ENCODE measurements around the gene PAGE2B.

Gene PAGE2B, protein sequence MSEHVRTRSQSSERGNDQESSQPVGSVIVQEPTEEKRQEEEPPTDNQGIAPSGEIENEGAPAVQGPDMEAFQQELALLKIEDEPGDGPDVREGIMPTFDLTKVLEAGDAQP

DNA sequence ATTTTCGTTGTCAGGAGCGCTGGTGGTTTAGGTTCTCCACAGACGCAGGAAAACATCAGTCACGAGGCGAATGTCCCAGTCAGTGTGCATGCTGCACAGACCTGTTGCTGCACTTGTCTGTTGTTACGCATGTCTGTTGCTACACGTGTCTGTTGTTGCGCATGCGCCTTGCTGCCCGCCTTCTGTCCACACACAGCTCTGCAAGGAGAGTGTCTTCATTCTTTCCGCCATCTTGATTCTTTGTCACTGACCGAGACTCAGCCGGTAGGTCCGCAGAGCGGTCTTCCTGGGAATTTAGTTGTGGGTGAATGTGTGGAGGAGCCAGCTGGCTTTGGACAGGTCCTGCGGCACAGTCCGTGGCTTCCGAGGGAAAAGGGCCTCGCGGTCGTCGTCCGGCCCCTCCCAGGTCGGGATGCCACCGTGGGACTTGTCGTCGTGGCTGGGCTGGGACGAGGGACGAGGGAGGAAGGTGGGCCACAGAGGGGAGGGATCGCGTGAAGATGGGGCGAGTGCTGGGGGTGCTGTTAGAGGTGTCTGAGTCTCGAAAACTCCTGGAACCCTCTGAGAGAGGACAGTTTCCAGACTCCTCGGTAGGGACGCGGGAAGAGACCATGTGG, at the start of gene PAGE2B:
TSS of gene PAGE2B (plus strand) at position 180 of the 617 bp plus-strand sequence. CDS start 1,012 bp downstream, outside the sequence.
- H3K9me3 Mint-ChIP-seq: peaks cover 14% of the 10 kb centered on the region
- H3K27ac Mint-ChIP-seq: no peak within 1 kb of the TSS
- no peaks in the 10 kb centered on the region for H3K4me1 Mint-ChIP-seq
- H3K27me3 Mint-ChIP-seq (ENCODE audit: low read depth): no peaks in the 10 kb centered on the region
- no peak within 1 kb of the TSS for H3K4me3 Mint-ChIP-seq
- TF ChIP-seq CTCF (IDR thresholded peaks at IDR 0.05; ENCODE audit: unreplicated experiment in 3 of 3): no peak
- no peaks in the 10 kb centered on the region for H3K36me3 Mint-ChIP-seq (ENCODE audit: low read depth)

- Mint-ChIP-seq H3K36me3 (ENCODE audit: low read depth) (no peaks in the 10 kb centered on the region), H3K4me1 (no peaks in the 10 kb centered on the region), H3K27ac (no peak overlapping the region), H3K9me3 (peaks cover 10% of the 10 kb centered on the region), H3K27me3 (ENCODE audit: low read depth) (peaks cover 3% of the 10 kb centered on the region), H3K4me3 (no peak overlapping the region)
- TF ChIP-seq CTCF (IDR thresholded peaks at IDR 0.05; ENCODE audit: unreplicated experiment in 3 of 3): no peak
These were observed 48.7 kb upstream of the PAGE2B start for GRCh38 chrX:55026143-55026542.

- Mint-ChIP-seq H3K4me3 (no peak overlapping the region), H3K27ac (no peak overlapping the region), H3K27me3 (ENCODE audit: low read depth) (peaks cover 3% of the 10 kb centered on the region), H3K9me3 (peaks cover 10% of the 10 kb centered on the region), H3K36me3 (ENCODE audit: low read depth) (no peaks in the 10 kb centered on the region), H3K4me1 (no peaks in the 10 kb centered on the region)
- no peak for TF ChIP-seq CTCF (IDR thresholded peaks at IDR 0.05; ENCODE audit: unreplicated experiment in 3 of 3)
These were observed 48.0 kb upstream of the PAGE2B start for GRCh38 chrX:55026840-55027239.

- Mint-ChIP-seq H3K4me3 (no peak overlapping the region), H3K36me3 (ENCODE audit: low read depth) (no peaks in the 10 kb centered on the region), H3K9me3 (peaks cover 10% of the 10 kb centered on the region), H3K27ac (no peak overlapping the region), H3K27me3 (ENCODE audit: low read depth) (peaks cover 3% of the 10 kb centered on the region), H3K4me1 (peaks cover 4% of the 10 kb centered on the region)
- no peak for TF ChIP-seq CTCF (IDR thresholded peaks at IDR 0.05; ENCODE audit: unreplicated experiment in 3 of 3)
These were observed 46.8 kb upstream of the PAGE2B start for GRCh38 chrX:55028040-55028439.

GRCh38 chrX:55028611-55029010, 46.2 kb upstream of the PAGE2B start:
- H3K27ac Mint-ChIP-seq: no peak overlapping the region
- no peak for TF ChIP-seq CTCF (IDR thresholded peaks at IDR 0.05; ENCODE audit: unreplicated experiment in 3 of 3)
- H3K27me3 Mint-ChIP-seq (ENCODE audit: low read depth): peaks cover 3% of the 10 kb centered on the region
- H3K36me3 Mint-ChIP-seq (ENCODE audit: low read depth): no peaks in the 10 kb centered on the region
- H3K4me3 Mint-ChIP-seq: no peak overlapping the region
- peaks cover 9% of the 10 kb centered on the region for H3K4me1 Mint-ChIP-seq
- peaks cover 10% of the 10 kb centered on the region for H3K9me3 Mint-ChIP-seq

DNA sequence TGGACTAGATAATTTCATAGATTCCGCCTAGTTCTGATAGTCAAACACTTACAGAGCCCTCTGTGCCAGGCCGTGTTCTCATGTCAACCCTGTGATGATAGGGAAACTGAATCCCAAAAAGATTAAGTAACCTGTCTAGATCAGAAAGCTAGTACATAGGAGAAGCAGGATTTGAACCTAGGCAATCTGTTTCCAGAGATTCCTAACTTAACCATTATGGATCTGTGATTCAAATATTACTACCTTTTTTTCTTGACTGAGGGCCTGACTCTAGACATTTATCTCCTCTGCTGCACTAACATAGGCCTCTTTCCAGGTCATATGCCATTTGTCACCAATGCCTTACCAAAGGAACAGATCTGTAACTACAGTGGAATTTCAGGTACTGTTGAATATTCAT, 45.5 kb upstream of the PAGE2B start:
- Mint-ChIP-seq H3K27ac (peak overlapping the region; percentile 36 to 56 (median 38)), H3K9me3 (peaks cover 10% of the 10 kb centered on the region), H3K27me3 (ENCODE audit: low read depth) (peaks cover 3% of the 10 kb centered on the region), H3K4me3 (no peak overlapping the region), H3K4me1 (peaks cover 9% of the 10 kb centered on the region), H3K36me3 (ENCODE audit: low read depth) (no peaks in the 10 kb centered on the region)
- no peak for TF ChIP-seq CTCF (IDR thresholded peaks at IDR 0.05; ENCODE audit: unreplicated experiment in 3 of 3)
